Measurements from ENCODE around the gene TMEM151A. TPM values are rescaled to one million over a fixed set of nuclear protein-coding genes. Genes with fewer than 3 reads are reported as not detected.

The TMEM151A gene
- total RNA-seq, 4 donors from 2014 or later: not detected

DNA sequence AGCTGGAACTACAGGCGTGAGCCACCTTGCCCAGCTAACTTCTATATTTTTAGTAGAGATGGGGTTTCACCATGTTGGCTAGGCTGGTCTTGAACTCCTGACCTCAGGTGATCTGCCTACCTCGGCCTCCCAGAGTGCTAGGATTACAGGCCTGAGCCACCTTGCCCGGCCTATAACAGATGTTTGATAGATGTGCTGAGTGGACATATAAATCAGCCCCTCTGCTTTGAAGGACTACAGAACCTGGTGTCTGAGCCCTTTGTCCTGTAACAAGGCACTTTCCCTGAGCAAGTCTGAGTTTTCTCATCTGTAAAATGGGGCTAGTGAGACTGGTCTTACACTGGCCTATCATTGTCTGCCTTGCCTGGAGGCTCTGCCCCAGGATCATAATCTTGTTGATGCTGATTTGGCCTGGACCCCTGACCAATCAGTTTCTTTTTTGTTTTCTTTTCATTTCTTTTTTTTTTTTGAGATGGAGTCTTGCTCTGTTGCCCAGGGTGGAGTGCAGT is 37.5 kb downstream of the TMEM151A start:
- Histone ChIP-seq H3K36me3 (peaks cover 0 to 30% (median 0%) of the 10 kb centered on the region in 3 donors), H3K4me3 (no peak overlapping the region), H3K4me1 (peaks cover 0 to 51% (median 33%) of the 10 kb centered on the region in 4 donors), H3K27me3 (no peaks in the 10 kb centered on the region), H3K27ac (no peak overlapping the region), H3K9me3 (no peaks in the 10 kb centered on the region)
- no peak for DNase-seq (ENCODE audit: low spot score in 2 of 2)
- no peak for TF ChIP-seq EP300 (IDR thresholded peaks at IDR 0.05)
- 89% methylated on average over 2 to 3 of the region's 3 CpGs for WGBS, 2 donors

DNA sequence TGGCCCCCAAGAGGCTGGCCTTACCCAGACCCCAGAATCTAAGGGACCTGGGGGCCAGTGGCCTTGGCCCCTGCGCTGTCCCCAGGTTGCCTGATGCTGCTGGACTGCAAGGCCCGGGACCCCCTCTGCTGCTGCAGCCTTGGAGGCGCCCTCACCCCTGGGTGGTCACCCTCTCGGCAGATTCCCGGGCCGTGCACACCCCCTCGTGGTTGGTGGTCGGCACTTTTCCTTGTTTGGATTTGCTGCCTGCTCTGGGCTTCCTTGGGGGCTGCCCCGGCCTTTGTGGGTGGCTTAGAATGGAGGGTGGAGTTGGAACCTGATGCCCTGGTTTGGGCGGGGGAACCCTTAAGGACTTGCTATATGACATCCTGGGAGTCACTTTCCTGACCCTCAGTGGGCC is 39.2 kb downstream of the TMEM151A start:
- Histone ChIP-seq H3K4me1 (peaks cover 0 to 51% (median 41%) of the 10 kb centered on the region in 4 donors), H3K27me3 (no peaks in the 10 kb centered on the region), H3K36me3 (peaks cover 0 to 36% (median 0%) of the 10 kb centered on the region in 3 donors), H3K4me3 (no peak overlapping the region), H3K9me3 (no peaks in the 10 kb centered on the region), H3K27ac (no peak overlapping the region)
- no peak for DNase-seq (ENCODE audit: low spot score in 2 of 2)
- WGBS, 2 donors: 38 to 52% methylated on average over 8 to 10 of the region's 10 CpGs
- TF ChIP-seq, protein P1, sequence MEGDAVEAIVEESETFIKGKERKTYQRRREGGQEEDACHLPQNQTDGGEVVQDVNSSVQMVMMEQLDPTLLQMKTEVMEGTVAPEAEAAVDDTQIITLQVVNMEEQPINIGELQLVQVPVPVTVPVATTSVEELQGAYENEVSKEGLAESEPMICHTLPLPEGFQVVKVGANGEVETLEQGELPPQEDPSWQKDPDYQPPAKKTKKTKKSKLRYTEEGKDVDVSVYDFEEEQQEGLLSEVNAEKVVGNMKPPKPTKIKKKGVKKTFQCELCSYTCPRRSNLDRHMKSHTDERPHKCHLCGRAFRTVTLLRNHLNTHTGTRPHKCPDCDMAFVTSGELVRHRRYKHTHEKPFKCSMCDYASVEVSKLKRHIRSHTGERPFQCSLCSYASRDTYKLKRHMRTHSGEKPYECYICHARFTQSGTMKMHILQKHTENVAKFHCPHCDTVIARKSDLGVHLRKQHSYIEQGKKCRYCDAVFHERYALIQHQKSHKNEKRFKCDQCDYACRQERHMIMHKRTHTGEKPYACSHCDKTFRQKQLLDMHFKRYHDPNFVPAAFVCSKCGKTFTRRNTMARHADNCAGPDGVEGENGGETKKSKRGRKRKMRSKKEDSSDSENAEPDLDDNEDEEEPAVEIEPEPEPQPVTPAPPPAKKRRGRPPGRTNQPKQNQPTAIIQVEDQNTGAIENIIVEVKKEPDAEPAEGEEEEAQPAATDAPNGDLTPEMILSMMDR (IDR thresholded peaks at IDR 0.05): no peak
- no peak for TF ChIP-seq POLR2A (IDR thresholded peaks at IDR 0.05)
- TF ChIP-seq EP300 (IDR thresholded peaks at IDR 0.05): no peak

GRCh38 chr11:66331542-66332370 is 40.1 kb downstream of the TMEM151A start:
- H3K9me3 ChIP-seq: no peaks in the 10 kb centered on the region
- no peak for DNase-seq (ENCODE audit: low spot score in 2 of 2)
- H3K4me3 ChIP-seq: no peak overlapping the region
- no peak for TF ChIP-seq EP300 (IDR thresholded peaks at IDR 0.05)
- no peak for TF ChIP-seq POLR2A (IDR thresholded peaks at IDR 0.05)
- TF ChIP-seq, protein P1 (IDR thresholded peaks at IDR 0.05): no peak
- 84 to 94% methylated on average over 11 of the region's 12 CpGs for WGBS, 2 donors
- peaks cover 0 to 36% (median 0%) of the 10 kb centered on the region in 3 donors for H3K36me3 ChIP-seq
- peaks cover 0 to 51% (median 41%) of the 10 kb centered on the region in 4 donors for H3K4me1 ChIP-seq
- H3K27ac ChIP-seq: no peak overlapping the region
- H3K27me3 ChIP-seq: no peaks in the 10 kb centered on the region

DNA sequence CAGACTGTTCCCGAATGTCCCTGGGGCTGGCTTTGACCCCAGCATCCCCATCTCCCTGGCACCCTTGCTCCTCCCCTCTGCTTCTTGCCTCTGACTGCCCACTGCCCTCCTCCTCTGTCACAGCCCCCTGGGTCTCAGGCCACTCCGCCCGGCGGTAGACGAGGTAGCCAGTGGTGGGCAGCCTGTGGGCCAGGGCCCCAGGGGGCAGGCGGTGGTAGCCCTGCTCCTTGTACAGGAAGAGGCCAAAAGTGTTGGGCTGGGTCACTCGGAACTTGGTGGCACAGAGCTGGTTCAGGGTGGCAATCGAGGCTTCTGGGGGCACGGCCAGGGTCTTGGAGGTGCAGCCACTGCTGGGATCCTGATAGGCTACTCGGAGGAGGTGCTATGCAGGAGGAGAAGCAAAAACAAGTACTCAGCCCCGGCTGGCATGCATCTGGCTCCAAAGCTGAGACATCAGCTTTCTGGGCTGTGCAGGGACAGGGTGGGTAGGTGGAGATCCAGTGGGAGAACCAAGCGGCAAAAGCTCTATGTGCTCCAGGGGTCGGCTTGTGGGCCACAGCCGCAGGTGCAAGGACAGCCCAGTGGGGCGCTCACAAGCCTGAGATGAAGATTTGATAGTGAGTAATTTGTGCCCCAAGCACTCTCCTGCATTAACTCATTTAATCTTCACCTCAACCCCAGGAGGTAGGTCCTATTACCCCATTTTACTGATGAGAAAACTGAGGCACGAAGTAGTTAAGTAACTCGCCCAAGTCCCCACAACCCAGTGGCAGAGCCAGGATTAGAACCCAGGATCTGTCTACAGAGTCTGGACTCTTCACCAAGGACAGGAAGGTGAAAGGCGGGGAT is 40.9 kb downstream of the TMEM151A start:
- peaks cover 0 to 48% (median 37%) of the 10 kb centered on the region in 4 donors for H3K4me1 ChIP-seq
- no peak for TF ChIP-seq POLR2A (IDR thresholded peaks at IDR 0.05)
- no peak for TF ChIP-seq EP300 (IDR thresholded peaks at IDR 0.05)
- TF ChIP-seq, protein P1 (IDR thresholded peaks at IDR 0.05): no peak
- no peak overlapping the region for H3K27ac ChIP-seq
- DNase-seq (ENCODE audit: low spot score in 2 of 2): no peak
- no peaks in the 10 kb centered on the region for H3K27me3 ChIP-seq
- H3K9me3 ChIP-seq: no peaks in the 10 kb centered on the region
- WGBS, 2 donors: 78 to 82% methylated on average over 18 of the region's 18 CpGs
- H3K36me3 ChIP-seq: peaks cover 0 to 40% (median 4%) of the 10 kb centered on the region in 3 donors
- H3K4me3 ChIP-seq: no peak overlapping the region

DNA sequence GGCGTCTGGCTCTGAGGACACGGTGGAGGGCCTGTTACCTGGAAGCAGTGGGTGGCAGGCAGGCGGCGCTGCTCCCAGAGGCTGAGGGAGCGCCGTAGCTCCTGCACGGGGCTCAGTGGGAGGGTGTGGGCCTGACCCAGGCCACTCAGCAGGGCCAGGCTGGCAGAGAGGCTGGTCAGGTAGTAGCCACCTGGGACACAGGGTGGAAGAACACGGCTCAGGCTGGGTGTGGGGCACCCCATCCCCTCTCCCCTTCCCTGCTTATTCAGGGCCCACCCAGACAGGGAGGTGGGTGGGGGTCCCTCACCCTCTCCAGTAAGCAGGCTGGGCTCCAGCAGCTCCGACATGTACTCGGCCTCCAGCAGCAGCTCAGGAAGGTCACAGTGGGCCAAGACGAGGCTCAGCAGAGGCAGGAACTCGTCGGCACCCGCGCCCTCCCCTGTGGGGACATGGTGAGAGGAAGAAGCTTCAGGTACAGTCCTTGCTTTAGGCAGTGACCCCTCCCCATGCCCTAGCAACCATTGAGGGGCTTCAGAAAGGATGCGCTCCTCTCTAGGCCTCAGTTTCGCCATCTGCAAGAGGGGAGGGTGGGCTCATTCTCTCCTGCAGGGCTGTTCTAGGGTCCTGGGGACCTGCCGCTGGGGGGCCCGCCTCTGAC is 41.7 kb downstream of the TMEM151A start:
- no peaks in the 10 kb centered on the region for H3K27me3 ChIP-seq
- H3K4me1 ChIP-seq: peaks cover 0 to 41% (median 30%) of the 10 kb centered on the region in 4 donors
- no peak overlapping the region for H3K27ac ChIP-seq
- TF ChIP-seq POLR2A (IDR thresholded peaks at IDR 0.05): no peak
- TF ChIP-seq, protein P1 (IDR thresholded peaks at IDR 0.05): no peak
- no peak for TF ChIP-seq EP300 (IDR thresholded peaks at IDR 0.05)
- no peaks in the 10 kb centered on the region for H3K9me3 ChIP-seq
- no peak overlapping the region for H3K4me3 ChIP-seq
- peaks cover 0 to 47% (median 4%) of the 10 kb centered on the region in 3 donors for H3K36me3 ChIP-seq
- WGBS, 2 donors: 85 to 86% methylated on average over 15 to 19 of the region's 19 CpGs
- DNase-seq (ENCODE audit: low spot score in 2 of 2): no peak
